AG04450 (cell line): ENCODE data around the gene CCDC88A. TPM values are rescaled to one million over a fixed set of nuclear protein-coding genes. Genes with fewer than 3 reads are reported as not detected.

Experiments used
- CTCF ChIA-PET: fragments of 300-600, 350-600 bp; formaldehyde crosslinking; extraction: SDS; loops from one replicate; lab custom pipeline; 2022; ENCODE audit warnings: antibody characterized with exemption, inconsistent platforms; lab: Charles Lee
- POLR2A ChIA-PET: fragments of 350-600 bp; formaldehyde crosslinking; extraction: SDS; loops from one replicate; lab custom pipeline; 2021; ENCODE audit warnings: antibody characterized with exemption, inconsistent platforms; lab: Yijun Ruan, JAX
- DNase-seq: peaks from one replicate; pipeline ENCODE4 v3.0.0-alpha.2; 2011; ENCODE audit warnings: low read depth, low spot score
- H3K27ac ChIP-seq: one replicate; pipeline ENCODE4 v1.5.1; 2012; ENCODE audit warnings: low read depth, low read length, control low read depth
- H3K27me3 ChIP-seq: one replicate; pipeline ENCODE4 v1.6.0; 2012; ENCODE audit warnings: low read length; ENCODE audit not compliant: control insufficient read depth, insufficient read depth
- H3K4me3 ChIP-seq: 2 replicates; pipeline ENCODE4 v1.5.1; 2011; ENCODE audit warnings: mild to moderate bottlenecking, low read depth, low read length, control low read depth
- H3K9me3 ChIP-seq: 2 replicates; pipeline ENCODE4 v1.5.1; 2012; ENCODE audit warnings: low read length; ENCODE audit not compliant: control insufficient read depth, insufficient read depth
- polyA plus RNA-seq: library from polyadenylated mRNA; depleted of rRNA; stranded (reverse); fragments of >200 nt; gene quantifications from 2 replicates; pipeline ENCODE4 v1.2.3, GENCODE V29; 2011
- TF ChIP-seq, protein P1 (sequence below): IDR thresholded peaks from 2 replicates; pipeline ENCODE4 v1.5.1; 2011; ENCODE audit warnings: low read depth, low read length, control low read depth, inconsistent platforms

CCDC88A gene
- polyA plus RNA-seq, 1 experiment, result 44.7 TPM

GRCh38 chr2:55355451-55355850 is 64.2 kb downstream of the CCDC88A start:
- Histone ChIP-seq H3K27me3 (no peaks in the 10 kb centered on the region), H3K4me3 (no peak overlapping the region), H3K9me3 (0 out of 2 replicates have a peak, but pooled peaks cover 4% of the 10 kb centered on the region), H3K27ac (no peak overlapping the region)
- no peak for DNase-seq
- TF ChIP-seq, protein P1, sequence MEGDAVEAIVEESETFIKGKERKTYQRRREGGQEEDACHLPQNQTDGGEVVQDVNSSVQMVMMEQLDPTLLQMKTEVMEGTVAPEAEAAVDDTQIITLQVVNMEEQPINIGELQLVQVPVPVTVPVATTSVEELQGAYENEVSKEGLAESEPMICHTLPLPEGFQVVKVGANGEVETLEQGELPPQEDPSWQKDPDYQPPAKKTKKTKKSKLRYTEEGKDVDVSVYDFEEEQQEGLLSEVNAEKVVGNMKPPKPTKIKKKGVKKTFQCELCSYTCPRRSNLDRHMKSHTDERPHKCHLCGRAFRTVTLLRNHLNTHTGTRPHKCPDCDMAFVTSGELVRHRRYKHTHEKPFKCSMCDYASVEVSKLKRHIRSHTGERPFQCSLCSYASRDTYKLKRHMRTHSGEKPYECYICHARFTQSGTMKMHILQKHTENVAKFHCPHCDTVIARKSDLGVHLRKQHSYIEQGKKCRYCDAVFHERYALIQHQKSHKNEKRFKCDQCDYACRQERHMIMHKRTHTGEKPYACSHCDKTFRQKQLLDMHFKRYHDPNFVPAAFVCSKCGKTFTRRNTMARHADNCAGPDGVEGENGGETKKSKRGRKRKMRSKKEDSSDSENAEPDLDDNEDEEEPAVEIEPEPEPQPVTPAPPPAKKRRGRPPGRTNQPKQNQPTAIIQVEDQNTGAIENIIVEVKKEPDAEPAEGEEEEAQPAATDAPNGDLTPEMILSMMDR, result no peak
- ChIA-PET POLR2A (no interaction called here), CTCF (no interaction called here)

DNA sequence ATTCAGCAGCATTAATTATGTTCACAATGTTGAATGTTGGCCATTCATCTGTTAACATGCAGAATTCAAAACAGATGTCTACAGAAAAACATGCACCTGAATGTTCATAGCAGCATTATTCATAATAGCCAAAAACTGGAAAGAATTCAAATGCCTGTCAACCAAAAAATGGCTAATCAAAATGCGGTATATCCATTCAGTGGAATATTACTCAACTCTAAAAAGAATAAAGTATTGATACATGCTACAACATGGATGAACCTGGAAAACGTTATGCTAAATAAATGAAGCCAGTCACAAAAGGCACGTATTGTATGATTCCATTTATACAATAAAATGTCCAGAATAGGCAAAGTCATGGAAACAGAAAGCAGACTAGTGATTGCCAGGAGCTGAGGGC is 68.0 kb downstream of the CCDC88A start:
- Histone ChIP-seq H3K27ac (no peak overlapping the region), H3K27me3 (no peaks in the 10 kb centered on the region), H3K9me3 (0 out of 2 replicates have a peak, but pooled peaks cover 4% of the 10 kb centered on the region), H3K4me3 (no peak overlapping the region)
- no peak for DNase-seq
- POLR2A ChIA-PET, result no interaction called here
- TF ChIP-seq, protein P1, result no peak
- CTCF ChIA-PET, result no interaction called here

GRCh38 chr2:55345064-55345463 is 74.6 kb downstream of the CCDC88A start:
- no peak for DNase-seq
- TF ChIP-seq, protein P1, result no peak

DNA sequence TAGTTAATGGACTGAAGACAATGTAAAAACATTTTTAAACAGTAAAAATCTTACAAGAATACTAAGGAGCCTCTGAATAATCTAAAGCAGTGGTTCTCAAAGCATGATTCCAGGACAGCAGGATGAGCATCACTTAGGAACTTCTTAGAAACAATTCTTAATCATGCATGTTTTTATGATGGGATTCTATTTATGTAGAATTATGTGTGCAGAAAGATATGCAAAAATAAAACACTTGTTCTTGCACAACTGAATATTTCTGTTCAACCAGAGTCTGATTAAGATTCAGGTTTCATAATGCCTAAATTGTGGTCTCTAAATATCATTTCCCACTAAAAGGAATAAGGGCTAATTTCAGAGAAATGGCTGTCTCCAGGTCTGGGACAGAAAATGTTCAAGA is 81.4 kb downstream of the CCDC88A start:
- no peak for DNase-seq
- Histone ChIP-seq H3K27me3 (no peaks in the 10 kb centered on the region), H3K9me3 (no peaks in the 10 kb centered on the region), H3K27ac (no peak overlapping the region), H3K4me3 (no peak overlapping the region)
- TF ChIP-seq, protein P1, result no peak
- CTCF ChIA-PET, result no interaction called here
- POLR2A ChIA-PET, result no interaction called here

More at GRCh38 chr2:55345064-55345463, 74.6 kb downstream of the CCDC88A start:
- H3K27me3 ChIP-seq, result no peaks in the 10 kb centered on the region
- ChIA-PET POLR2A (no interaction called here), CTCF (no interaction called here)
- H3K4me3 ChIP-seq, result no peak overlapping the region
- no peak overlapping the region for H3K27ac ChIP-seq
- no peaks in the 10 kb centered on the region for H3K9me3 ChIP-seq

DNA sequence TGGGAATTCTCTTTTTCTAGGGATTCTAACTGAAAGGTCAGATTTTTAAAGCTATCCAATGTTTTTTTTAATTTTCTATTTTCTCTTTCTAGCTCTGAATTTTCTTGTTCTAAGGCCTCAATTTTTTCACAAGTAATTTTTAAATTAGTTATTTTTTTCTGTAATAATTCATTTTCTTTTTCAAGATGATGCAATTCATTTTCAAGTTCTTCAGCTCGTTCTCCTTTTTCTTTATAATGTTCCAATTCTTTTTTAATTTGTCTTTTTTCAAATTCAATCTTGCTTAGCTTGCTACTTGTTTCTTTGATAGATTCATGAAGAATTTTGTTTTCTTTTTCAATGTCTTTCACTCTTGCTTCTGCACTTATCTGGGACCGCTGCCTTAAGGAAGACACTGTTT is 84.9 kb downstream of the CCDC88A start:
- TF ChIP-seq, protein P1, result no peak
- ChIA-PET POLR2A (no interaction called here), CTCF (interaction anchor here (0.6 to 1.2 kb wide), 2 partner anchors 97 to 849 kb away, joined by 3 read pairs; no protein-coding TSS in a partner anchor)
- H3K9me3 ChIP-seq, result no peaks in the 10 kb centered on the region
- H3K4me3 ChIP-seq, result no peak overlapping the region
- no peak overlapping the region for H3K27ac ChIP-seq
- H3K27me3 ChIP-seq, result no peaks in the 10 kb centered on the region
- DNase-seq, result no peak
